HG03039 (cell line): ENCODE results near the gene MAP3K6.
"Not testable (repeated sequence)": the region's sequence is repeated elsewhere in the genome, so short reads cannot be mapped to it uniquely, and the experiment has no call there.

Experiments used
- ATAC-seq: cut with Tn5 transposase; IDR thresholded peaks from one replicate; pipeline ENCODE4 v1.9.1; 2021; ENCODE audit warnings: mild to moderate bottlenecking, moderate library complexity; ENCODE audit not compliant: unreplicated experiment

The MAP3K6 gene, protein sequence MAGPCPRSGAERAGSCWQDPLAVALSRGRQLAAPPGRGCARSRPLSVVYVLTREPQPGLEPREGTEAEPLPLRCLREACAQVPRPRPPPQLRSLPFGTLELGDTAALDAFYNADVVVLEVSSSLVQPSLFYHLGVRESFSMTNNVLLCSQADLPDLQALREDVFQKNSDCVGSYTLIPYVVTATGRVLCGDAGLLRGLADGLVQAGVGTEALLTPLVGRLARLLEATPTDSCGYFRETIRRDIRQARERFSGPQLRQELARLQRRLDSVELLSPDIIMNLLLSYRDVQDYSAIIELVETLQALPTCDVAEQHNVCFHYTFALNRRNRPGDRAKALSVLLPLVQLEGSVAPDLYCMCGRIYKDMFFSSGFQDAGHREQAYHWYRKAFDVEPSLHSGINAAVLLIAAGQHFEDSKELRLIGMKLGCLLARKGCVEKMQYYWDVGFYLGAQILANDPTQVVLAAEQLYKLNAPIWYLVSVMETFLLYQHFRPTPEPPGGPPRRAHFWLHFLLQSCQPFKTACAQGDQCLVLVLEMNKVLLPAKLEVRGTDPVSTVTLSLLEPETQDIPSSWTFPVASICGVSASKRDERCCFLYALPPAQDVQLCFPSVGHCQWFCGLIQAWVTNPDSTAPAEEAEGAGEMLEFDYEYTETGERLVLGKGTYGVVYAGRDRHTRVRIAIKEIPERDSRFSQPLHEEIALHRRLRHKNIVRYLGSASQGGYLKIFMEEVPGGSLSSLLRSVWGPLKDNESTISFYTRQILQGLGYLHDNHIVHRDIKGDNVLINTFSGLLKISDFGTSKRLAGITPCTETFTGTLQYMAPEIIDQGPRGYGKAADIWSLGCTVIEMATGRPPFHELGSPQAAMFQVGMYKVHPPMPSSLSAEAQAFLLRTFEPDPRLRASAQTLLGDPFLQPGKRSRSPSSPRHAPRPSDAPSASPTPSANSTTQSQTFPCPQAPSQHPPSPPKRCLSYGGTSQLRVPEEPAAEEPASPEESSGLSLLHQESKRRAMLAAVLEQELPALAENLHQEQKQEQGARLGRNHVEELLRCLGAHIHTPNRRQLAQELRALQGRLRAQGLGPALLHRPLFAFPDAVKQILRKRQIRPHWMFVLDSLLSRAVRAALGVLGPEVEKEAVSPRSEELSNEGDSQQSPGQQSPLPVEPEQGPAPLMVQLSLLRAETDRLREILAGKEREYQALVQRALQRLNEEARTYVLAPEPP (N-terminal part only)

DNA sequence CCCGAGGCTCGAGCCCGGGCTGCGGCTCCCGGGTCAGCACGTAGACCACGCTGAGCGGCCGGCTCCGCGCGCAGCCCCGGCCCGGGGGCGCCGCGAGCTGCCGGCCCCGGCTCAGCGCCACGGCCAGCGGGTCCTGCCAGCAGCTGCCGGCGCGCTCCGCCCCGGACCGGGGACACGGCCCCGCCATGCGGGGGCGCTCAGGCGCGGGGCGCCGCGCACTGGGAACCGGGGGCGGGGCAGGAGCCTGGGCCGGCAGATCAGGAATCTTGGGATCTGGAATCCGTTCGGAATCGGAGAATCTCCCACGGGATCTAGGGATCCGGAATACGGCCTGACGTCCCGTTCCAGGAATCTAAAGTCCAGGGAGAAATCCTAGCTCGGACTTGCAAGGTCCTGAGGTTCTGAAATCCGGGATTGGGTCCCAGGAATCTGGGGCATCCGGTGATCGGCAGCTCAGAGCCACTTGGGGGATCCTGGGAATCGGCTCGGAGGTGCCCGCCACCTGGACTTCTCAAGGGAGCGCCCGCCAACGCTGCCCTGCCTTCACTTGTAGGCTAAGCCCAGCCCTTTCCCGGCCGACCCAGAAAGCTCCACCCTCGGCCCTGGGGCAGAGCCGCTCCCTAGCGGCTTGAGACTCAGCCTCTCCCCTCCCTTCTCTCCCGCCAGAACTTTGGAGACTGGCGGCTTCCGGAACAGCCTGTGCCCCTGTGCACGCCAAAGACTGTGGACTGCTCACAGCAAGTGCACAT lies at the start of gene MAP3K6:
Gene MAP3K6 (minus strand): TSS at position 551 of the 749 bp plus-strand sequence. CDS start 364 bp downstream, at position 187.
- ATAC-seq: no peak

DNA sequence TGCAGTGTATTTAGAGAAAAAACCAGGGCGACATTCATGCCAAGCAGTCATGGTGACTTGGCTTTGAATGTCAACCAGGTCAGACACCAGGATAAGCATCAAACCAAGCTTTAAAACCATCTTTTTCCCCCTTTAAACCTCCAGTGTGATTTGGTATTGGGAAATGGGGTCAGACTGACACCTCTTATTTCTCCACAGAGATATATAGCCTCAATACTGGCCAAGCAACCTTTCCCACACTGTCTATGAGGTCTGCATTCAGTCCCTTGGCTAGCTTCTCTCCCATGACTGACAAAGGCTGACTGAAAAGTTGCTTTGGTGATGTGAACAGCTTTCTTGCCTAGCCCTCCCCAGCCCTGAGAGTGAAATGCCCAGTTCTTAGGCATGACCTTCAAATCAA lies 47.3 kb upstream of the MAP3K6 start:
- no peak for ATAC-seq

DNA sequence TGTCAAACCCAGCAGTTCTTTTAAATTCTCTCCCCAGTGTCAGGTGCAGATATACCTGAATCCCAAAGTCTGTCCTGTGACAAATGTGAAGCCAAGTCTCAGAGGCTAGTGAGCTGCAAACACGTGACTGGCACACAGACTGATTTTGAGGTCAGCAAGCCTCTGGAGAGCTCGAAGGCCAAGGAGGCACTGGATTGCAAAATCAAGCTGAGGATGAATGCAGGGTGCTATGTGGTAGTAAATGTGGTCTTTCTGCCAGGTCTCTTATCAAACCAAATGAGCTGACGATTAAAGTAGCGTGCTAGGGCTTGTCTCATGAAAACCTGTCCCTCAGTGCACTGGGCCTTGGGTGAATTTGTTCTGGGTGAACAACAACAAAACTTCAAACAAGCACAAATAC lies 46.2 kb upstream of the MAP3K6 start:
- no peak for ATAC-seq

DNA sequence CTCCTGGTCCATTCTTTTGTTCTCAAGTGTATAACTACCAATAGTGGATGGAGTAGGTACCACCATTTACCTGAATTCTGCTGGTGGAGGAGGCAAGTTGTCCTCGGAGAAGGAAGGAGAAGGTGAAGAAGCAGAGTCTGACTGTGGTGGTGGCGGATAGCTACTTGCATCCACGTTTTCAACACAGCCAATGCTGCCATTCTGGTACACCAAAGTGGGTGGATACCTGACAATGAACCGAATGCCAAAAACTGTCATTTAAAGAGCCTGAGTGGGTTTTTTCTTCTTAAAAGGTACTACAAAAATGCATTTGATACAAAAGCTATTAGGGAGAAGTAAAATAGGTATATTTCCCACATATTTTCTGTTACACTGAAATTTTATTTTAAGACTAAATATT lies 45.7 kb upstream of the MAP3K6 start:
- no peak for ATAC-seq

DNA sequence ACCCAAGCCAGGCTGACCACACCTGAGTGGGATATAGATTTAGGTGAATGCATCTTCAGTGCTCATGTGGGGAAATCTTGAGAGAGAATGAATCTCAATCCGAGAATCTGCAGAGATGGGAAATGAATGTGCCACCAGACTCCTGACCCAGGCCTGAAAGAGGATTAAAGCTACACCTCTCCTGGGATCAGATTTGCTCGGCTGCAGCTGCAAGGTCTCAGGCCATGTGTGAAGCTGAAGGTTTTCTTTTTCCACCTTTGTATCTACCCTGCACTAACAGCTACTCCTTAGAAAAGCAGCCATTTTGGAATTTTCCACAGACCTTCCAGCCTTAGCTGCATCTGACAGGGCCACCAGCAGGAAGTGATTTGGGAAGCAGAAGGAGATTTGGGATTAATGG lies 43.9 kb upstream of the MAP3K6 start:
- no peak for ATAC-seq

DNA sequence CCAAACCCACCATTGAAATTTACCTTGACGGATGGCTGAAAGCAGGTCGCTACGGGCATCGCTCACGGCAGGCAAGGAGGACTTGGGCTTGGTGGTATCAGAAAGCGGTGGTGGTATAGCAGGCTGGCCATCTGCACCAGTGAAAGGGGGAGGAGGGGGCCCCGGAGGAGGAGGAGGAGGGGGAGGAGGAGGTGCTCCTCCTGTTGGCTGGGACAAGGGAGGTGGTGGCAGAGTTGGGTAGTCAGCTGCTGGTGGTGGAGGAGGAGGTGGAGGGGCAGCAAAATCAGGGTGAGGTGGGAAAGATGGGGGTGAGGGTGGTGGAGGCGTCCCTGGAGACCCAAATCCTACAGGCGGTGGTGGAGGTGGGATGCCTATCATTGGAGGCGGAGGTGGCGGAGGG lies 42.9 kb upstream of the MAP3K6 start:
- no peak for ATAC-seq

DNA sequence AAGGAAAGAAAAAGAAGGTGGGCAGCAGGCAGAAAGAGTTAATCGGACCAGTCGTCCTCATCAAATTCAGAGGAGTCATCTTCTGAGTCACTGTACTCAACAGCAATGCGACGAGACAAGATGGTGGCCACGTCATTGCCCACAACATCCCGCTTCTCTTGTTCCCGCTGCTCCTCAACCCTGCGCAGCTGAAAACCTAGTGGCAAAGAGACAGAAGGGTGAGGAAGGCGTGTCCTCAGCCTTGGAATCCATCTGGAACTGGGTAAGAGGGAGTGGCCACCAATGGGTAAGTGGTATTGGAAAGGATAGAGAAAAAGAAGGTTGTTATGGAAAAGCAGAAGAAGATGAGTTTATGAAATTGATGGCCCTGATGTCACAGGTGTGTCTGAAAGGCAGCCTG lies 41.4 kb upstream of the MAP3K6 start:
- ATAC-seq: no peak

DNA sequence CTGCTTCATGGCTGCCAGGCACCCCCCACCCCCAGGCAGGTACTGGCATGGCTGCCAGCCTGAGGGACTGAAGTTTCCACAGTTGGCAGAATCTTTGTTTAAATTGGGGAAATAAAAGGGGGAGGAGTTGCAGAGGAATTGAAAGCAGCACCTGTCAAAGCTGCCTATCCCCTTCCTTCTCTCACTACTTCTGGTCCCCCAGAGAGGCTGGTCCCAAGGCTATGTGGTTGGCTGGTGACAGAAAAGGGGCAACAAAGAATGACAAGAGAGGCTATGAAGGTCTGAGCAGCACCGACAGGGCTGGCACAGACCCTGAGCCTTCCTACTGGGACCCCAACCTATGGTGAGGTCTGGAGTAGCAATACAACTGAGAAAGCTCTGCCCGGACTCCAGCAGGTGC lies 40.0 kb upstream of the MAP3K6 start:
- ATAC-seq: not testable (repeated sequence)

DNA sequence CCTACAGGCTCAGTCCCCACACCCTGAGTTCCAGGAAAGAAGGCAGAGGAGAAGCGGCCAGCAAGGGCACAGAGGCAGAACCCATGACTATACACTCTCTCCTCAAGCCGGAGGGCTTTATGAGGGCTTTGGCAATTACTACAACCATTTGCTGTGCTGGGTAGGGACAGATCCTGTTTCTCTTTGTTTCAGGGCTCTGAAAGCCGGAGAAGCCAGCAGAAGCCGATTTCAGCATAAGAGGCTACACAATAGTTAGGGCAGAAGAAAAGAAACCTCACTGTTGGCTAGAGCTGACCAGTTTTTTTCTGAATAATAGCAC lies 39.6 kb upstream of the MAP3K6 start:
- no peak for ATAC-seq

DNA sequence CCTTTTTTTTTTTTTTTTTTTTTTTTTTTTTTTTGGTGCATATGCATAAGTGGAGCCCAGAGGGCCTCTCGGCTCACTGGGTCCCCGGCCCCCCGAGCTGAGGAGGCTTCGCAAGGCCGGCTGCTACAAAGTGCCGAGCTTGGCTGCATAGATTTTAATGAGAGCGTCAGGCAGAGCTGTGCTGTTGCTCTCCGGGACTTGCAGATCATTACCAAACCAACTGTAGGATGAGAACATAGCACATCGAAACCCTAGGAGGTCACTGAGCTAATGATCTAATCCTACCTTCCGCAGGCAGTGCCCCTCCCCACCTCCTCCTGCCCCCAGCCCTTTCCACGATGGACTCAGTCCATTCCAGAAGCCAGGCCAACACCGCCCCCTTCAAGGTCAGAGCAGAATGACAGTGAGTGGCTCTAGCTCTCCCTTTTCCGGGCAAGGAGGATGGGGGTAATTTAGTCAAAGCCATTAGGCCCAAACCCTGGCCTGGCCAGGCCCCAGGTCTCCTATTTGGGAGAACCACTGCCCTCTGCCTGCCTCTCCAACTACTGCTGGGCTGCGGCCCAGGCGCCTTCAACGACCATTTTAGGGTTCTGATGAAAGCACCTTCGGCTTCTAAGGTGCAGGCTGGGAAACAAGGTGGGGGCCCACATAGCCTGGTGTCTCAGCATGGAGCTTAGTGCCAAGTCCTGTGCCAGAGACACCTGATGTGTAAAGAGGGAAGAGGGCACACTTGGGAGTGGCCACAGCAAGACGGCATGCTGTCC lies 39.0 kb upstream of the MAP3K6 start:
- not testable (repeated sequence) for ATAC-seq

DNA sequence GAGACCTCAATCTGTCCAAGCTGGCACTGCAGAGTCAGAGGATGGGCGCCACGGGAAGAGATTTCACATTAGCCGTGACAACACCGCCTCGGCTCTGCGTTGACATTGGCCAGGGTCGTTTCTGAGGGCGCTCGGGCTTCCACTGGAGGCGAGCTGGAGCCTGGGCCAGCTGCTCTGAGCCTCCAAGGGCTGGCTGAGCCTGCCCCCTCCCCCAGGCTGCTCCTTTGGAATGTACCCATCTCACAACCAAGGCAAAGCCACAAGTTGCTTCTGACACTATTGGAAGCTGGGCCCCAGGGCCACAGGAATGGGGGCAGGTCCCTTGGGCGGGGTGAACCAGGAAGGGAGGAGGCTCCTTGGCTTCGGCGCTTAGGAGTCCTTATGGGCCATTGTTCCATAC lies 38.3 kb upstream of the MAP3K6 start:
- no peak for ATAC-seq

DNA sequence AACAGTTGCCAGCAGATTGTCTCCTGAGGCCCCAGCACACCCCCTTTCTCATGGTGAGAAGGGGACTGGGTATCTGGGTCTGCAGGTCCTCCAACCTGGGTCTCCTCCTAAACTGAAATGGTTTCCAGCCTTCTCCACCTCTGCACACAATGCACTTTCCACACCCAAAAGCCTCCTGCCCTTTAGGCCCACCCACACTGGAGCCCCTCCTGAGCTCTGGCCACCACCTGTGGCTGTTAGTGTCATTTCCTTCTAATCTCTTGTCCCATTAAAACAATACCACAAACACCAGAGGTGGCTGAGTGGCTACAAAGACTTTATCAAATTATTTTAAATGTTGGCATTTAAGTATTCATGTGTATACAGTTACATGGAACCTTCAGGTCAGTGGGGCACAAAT lies 37.2 kb upstream of the MAP3K6 start:
- no peak for ATAC-seq

DNA sequence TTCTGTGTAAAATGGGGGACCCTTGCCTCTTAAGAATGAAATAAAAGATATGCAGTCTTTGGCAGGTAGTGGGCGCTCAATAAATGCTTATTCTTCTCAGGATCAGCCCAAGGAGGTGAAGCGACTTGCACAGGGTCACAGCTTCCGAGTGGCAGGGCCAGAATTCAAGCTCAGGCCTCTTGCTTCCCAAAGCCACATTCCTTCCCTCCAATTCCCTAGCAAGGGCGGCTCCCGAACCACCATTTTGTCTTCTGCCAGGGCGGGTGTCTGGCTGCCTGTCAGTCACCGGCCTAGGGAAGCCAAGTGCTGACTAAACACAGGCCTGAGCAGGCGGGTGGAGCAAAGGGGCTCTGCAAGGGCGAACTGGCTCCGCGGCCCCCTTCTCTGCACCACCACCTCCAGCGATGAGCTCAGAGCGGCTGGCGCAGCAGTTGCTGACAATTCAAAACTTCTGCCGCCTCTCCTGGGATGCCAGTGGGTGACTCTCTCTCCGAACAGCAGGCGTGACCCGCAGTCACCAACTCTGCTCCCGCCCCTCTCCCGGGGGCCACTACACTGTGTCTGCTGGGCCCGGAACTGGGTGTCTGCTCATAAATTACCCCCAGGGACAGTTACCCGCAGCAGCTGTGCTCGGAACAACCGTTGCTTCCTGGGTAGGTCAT lies 36.4 kb upstream of the MAP3K6 start:
- no peak for ATAC-seq

DNA sequence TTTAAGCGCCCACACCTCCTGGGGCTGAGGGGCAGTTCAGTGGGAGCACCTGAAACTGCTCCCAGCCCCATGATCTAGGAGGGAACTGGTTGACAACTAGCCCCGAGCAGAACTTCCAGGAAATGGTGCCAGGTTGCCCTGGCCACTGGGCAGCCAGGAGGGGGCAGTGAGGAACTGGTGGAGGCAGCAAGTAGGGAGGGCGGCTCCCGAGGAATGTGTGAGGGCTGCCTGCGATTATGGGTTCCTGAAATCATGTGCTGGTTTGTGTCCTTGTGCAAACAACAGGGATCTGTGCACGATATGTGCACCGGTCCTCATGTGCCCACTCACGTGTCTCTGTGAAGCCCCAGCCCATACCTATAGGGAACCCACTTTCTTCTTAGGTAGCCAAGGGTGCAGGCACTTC lies 35.6 kb upstream of the MAP3K6 start:
- no peak for ATAC-seq

DNA sequence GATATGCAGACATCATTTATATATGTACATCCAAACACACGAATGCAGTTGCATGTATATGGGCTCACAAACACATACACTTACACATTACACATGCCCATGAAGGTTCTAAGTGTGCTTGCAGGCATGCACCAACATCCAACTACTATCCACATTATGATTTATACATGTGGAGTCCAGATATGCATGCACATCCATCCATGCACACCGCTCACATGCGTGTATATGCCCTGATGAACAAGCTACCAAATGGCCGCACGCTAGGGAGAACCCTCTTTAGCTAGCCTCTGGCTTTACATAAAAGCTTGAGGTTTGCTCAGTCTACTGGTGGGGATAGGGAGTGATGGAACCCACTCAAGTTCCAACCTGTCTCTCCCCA lies 34.2 kb upstream of the MAP3K6 start:
- no peak for ATAC-seq

DNA sequence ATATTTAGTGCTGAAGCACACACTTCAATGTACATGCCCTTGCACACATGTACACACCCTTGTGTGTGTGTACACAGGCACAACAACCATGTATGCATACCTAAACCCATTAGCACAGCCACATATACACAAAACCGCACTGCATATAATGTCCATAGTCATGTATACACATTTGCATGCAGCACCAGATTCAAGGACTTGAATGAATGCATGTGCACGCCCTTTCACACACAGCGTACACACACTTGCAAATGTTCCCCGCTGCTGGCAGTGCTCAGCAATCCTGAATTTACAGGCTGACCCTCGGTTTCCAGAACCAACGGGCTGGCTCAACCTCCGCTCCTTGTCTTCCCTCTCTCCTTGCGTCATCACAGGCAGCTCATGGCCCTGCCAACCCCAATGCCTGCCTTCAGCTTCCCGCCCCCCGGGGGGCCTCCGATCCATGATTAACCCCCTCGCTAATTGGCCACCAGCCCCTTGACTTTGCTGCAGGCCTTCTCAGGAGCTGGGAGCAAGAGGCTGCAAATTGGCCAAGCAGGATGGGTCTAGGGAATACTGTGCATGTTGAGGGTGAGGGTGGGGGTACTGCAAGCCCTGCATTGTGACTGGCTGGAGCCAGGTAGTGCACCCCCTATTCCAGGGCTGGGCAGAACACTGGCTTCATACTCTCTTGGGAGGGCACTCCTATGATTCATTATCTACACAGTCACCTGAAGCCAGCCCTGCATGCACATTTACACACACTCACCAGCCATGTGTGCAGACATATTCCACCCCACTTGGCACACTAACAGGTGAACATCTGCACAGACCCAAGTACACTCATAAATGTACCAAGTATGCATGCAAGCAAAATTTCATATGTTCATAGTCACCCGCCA lies 33.6 kb upstream of the MAP3K6 start:
- no peak for ATAC-seq

DNA sequence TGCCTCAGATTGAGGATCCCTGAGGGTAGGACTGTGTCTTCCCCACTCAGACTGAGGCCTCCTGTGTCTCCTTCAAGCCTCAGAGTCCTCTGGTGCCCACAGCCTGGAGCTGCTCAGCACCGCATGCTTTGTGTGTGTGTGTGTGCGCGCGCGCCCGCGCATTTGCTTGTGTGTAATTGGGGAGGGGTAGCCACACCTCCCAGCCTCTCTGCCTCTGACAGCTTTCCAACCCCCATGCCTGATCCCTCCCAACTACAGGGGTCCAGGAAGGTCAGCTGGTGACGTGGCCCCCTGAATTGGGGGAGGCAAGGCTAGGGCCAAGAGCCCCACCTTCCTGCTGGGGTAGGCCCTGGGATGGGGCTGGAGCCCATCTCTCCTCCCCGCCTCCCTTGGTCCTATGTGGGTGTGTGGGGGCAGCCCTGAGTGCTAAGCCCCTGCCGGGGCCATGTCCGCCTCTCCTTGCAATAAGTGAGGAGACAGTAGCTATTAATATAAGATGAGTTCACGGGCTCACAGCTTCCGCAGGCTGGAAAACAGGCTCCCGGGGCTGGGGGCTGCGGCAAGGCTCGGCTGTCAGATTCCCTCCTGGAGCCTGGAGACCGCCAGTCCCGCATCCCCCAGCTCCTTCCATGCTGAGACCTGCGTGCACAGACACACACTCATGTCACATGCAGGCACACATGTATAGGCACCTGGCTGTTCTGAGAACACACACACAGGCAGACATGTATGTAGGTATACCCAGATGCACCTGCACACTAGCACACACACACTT lies 32.7 kb upstream of the MAP3K6 start:
- ATAC-seq: no peak
